Smooth muscle cell (in vitro differentiated cells): ENCODE measurements around the gene MAST4. TPM values are rescaled to one million over a fixed set of nuclear protein-coding genes. Genes with fewer than 3 reads are reported as not detected.

Experiments
- DNase-seq: peaks from one replicate; lab custom pipeline; 2025; ENCODE audit not compliant: unreplicated experiment; lab: John Stamatoyannopoulos, UW
- H2AFZ ChIP-seq: fragments of 200-600 bp; sonication (generic); 2 replicates; pipeline ENCODE4 v1.6.0; 2016; ENCODE audit warnings: antibody characterized with exemption, low read depth, mild to moderate bottlenecking
- H3F3A ChIP-seq: fragments of 200-600 bp; sonication (generic); 2 replicates; pipeline ENCODE4 v1.6.0; 2017; ENCODE audit warnings: antibody characterized with exemption, low read depth
- H3K27ac ChIP-seq: fragments of 200-600 bp; sonication (generic); 2 replicates; pipeline ENCODE4 v1.5.1; 2016; ENCODE audit warnings: low read depth, mild to moderate bottlenecking
- H3K27me3 ChIP-seq: fragments of 200-600 bp; sonication (generic); 2 replicates; pipeline ENCODE4 v1.6.1; 2016; ENCODE audit warnings: low read depth, mild to moderate bottlenecking
- H3K36me3 ChIP-seq: fragments of 200-600 bp; sonication (generic); 2 replicates; pipeline ENCODE4 v1.5.1; 2016; ENCODE audit warnings: low read depth
- H3K4me1 ChIP-seq: fragments of 200-600 bp; sonication (generic); 2 replicates; pipeline ENCODE4 v1.5.1; 2016; ENCODE audit warnings: low read depth
- H3K4me2 ChIP-seq: fragments of 200-600 bp; sonication (generic); 2 replicates; pipeline ENCODE4 v1.6.0; 2016; ENCODE audit warnings: mild to moderate bottlenecking
- H3K4me3 ChIP-seq: fragments of 200-600 bp; sonication (generic); 2 replicates; pipeline ENCODE4 v1.5.1; 2016; ENCODE audit warnings: mild to moderate bottlenecking
- H3K79me2 ChIP-seq: fragments of 200-600 bp; sonication (generic); 2 replicates; pipeline ENCODE4 v1.6.0; 2016; ENCODE audit warnings: low read depth, mild to moderate bottlenecking
- H3K9ac ChIP-seq: fragments of 200-600 bp; sonication (generic); 2 replicates; pipeline ENCODE4 v1.6.0; 2016; ENCODE audit warnings: low read depth
- H3K9me3 ChIP-seq: fragments of 200-600 bp; sonication (generic); replicated peaks from 2 replicates; pipeline ENCODE4 v1.5.1; 2016; ENCODE audit warnings: low read depth
- H4K20me1 ChIP-seq: fragments of 200-600 bp; sonication (generic); 2 replicates; pipeline ENCODE4 v1.6.0; 2016; ENCODE audit warnings: low read depth
- WGBS: methylation state at CpG from one replicate; pipeline ENCODE4 v1.1.7; 2016; ENCODE audit warnings: low lambda C conversion rate; 5-methylcytosine and 5-hydroxymethylcytosine counted together
- polyA plus RNA-seq: library from polyadenylated mRNA; unstranded; fragments of >200 nt; fragmentation: Nextera tagmentation; extraction: Ambion mirVana; gene quantifications from 2 replicates; pipeline ENCODE4 v1.2.1, GENCODE V29; 2016
- total RNA-seq: library from RNA; depleted of rRNA; stranded (reverse); fragments of >200 nt; gene quantifications from 2 replicates; pipeline ENCODE4 v1.2.3, GENCODE V29; 2014
- TF ChIP-seq, protein P1 (sequence below): fragments of 200-600 bp; sonication (generic); IDR thresholded peaks from 2 replicates; pipeline ENCODE4 v1.5.1; 2017; ENCODE audit warnings: borderline replicate concordance, mild to moderate bottlenecking, antibody characterized with exemption; ENCODE audit not compliant: insufficient read depth, poor library complexity, severe bottlenecking

MAST4 gene
- total and polyA plus RNA-seq, 2 experiments from 2014 or later: 6.3 to 24.0 TPM

DNA sequence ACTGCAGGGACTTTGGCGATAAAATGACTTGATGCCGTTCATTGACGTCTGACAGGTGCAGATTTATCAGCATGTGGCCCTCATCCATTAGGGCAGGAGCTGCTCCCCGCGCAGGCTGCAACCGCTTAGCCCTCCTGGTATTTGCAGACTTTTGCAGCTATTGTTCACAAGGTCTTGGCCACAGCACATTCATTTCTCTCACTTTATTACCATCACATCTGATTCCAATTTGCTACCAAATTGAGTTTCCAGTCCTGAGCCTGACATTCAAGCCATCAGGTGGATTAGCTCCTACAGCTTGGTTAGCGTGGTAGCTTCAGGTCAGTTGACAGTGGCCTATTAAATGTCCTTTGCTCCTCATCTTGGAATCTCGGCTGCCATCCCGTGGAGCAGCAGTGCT lies 301.2 kb downstream of the MAST4 start:
- H3K4me3 ChIP-seq: no peak overlapping the region
- no peak overlapping the region for H3K27ac ChIP-seq
- DNase-seq: no peak
- no peak overlapping the region for H3K9ac ChIP-seq
- no peak overlapping the region for H2AFZ ChIP-seq
- H4K20me1 ChIP-seq: no peaks in the 10 kb centered on the region
- H3K4me2 ChIP-seq: no peak overlapping the region
- WGBS: 87% methylated on average over 9 of the region's 9 CpGs
- TF ChIP-seq, protein P1, sequence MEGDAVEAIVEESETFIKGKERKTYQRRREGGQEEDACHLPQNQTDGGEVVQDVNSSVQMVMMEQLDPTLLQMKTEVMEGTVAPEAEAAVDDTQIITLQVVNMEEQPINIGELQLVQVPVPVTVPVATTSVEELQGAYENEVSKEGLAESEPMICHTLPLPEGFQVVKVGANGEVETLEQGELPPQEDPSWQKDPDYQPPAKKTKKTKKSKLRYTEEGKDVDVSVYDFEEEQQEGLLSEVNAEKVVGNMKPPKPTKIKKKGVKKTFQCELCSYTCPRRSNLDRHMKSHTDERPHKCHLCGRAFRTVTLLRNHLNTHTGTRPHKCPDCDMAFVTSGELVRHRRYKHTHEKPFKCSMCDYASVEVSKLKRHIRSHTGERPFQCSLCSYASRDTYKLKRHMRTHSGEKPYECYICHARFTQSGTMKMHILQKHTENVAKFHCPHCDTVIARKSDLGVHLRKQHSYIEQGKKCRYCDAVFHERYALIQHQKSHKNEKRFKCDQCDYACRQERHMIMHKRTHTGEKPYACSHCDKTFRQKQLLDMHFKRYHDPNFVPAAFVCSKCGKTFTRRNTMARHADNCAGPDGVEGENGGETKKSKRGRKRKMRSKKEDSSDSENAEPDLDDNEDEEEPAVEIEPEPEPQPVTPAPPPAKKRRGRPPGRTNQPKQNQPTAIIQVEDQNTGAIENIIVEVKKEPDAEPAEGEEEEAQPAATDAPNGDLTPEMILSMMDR: no peak
- H3K36me3 ChIP-seq: no peaks in the 10 kb centered on the region
- no peaks in the 10 kb centered on the region for H3K4me1 ChIP-seq
- H3F3A ChIP-seq: no peaks in the 10 kb centered on the region
- H3K9me3 ChIP-seq: no peaks in the 10 kb centered on the region
- H3K27me3 ChIP-seq: no peaks in the 10 kb centered on the region
- H3K79me2 ChIP-seq: no peaks in the 10 kb centered on the region

DNA sequence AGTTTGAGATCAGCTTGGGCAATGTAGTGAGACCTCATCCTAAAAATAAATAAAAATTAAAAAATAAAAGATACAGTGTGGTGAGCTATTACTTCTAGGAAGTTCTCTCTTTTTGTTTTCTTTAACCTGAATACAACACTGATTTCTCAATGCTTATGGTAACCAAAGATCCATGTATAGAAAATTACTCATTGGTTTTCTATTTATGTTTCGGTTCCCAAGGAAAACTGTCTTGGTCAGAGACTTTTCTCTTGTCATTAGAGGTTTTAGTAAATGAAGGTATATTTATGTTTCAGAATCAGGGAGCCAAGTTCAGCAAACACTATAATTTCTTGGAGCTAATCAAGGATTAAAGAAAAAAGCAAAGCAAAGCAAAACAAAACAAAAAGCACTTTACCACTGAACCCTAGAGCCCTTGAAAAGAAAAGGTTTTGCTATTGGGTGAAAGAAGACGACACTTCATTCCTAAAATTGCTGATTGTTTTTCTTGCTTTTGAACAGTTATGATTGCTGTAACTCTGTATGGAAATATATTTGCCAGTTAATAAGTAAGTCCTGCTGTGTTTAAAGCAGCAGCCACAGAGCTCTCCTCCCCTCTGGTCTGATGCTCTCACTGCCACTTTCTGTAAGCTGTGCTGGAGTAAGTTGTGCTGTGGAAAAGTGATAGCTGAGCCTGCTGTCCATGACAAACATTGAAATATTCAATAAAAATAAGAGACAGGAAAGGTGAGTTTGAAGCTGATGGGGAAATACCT lies 302.2 kb downstream of the MAST4 start:
- H3K27ac ChIP-seq: no peak overlapping the region
- H3K4me3 ChIP-seq: no peak overlapping the region
- H3K9me3 ChIP-seq: no peaks in the 10 kb centered on the region
- H3K4me1 ChIP-seq: no peaks in the 10 kb centered on the region
- no peaks in the 10 kb centered on the region for H3K36me3 ChIP-seq
- no peak overlapping the region for H2AFZ ChIP-seq
- no peaks in the 10 kb centered on the region for H3K27me3 ChIP-seq
- no peaks in the 10 kb centered on the region for H3F3A ChIP-seq
- H3K79me2 ChIP-seq: no peaks in the 10 kb centered on the region
- no peak for DNase-seq
- H3K4me2 ChIP-seq: no peak overlapping the region
- H4K20me1 ChIP-seq: no peaks in the 10 kb centered on the region
- TF ChIP-seq, protein P1: no peak
- WGBS: 81% methylated on average over 2 of the region's 2 CpGs
- H3K9ac ChIP-seq: no peak overlapping the region

DNA sequence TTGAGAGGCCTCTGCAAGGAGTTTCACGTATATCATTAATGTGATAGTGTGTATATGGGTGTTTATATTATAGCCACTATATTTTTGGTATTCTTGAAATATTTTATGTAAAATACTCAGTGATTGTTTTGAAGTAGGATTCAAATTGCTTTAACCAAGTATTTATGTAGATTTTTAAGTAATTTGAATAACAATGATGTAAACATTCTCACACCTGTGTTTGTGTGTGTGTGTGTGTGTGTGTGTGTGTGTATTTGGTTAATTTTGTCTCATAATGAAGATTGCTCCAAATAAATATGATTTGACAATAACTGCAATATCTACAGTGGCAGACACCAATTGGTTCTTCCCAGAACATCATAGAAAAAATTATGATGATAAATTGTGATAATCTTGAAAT lies 307.0 kb downstream of the MAST4 start:
- H3K9ac ChIP-seq: no peak overlapping the region
- no peaks in the 10 kb centered on the region for H4K20me1 ChIP-seq
- DNase-seq: no peak
- H3K4me3 ChIP-seq: no peak overlapping the region
- H3K4me1 ChIP-seq: peaks cover 3% of the 10 kb centered on the region
- 88% methylated on average over 1 of the region's 1 CpG for WGBS
- no peaks in the 10 kb centered on the region for H3K36me3 ChIP-seq
- H3K79me2 ChIP-seq: no peaks in the 10 kb centered on the region
- H3K4me2 ChIP-seq: no peak overlapping the region
- TF ChIP-seq, protein P1: no peak
- H3K27ac ChIP-seq: no peak overlapping the region
- H3F3A ChIP-seq: no peaks in the 10 kb centered on the region
- H3K27me3 ChIP-seq: no peaks in the 10 kb centered on the region
- H2AFZ ChIP-seq: no peak overlapping the region
- H3K9me3 ChIP-seq: no peaks in the 10 kb centered on the region

DNA sequence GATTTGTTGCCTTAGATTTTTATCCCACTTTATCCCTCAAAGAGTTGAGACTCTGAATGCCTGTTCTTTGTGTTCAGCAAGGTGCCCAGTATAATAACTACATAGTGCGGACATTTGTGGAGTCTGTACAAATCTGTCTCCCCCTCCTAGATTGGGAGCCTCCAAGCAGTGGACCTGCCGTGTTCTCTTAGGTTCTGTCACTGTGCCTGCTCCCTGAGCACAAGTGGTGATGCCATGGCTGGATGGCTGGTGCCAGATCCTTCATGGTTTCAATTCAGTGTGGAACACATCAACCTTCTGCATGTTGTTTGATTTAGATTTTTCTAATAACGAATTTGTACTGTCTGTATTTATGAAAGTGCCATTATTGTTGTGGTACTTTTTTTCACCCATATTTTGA lies 307.5 kb downstream of the MAST4 start:
- H3K79me2 ChIP-seq: no peaks in the 10 kb centered on the region

More for the DNA sequence above, 307.5 kb downstream of the MAST4 start:
- Histone ChIP-seq H4K20me1 (no peaks in the 10 kb centered on the region), H3K27me3 (no peaks in the 10 kb centered on the region), H3K4me1 (peaks cover 3% of the 10 kb centered on the region), H3K4me2 (no peak overlapping the region), H3K9ac (no peak overlapping the region), H3K9me3 (no peaks in the 10 kb centered on the region), H3K27ac (no peak overlapping the region), H3F3A (no peaks in the 10 kb centered on the region), H2AFZ (no peak overlapping the region), H3K4me3 (no peak overlapping the region), H3K36me3 (no peaks in the 10 kb centered on the region)
- WGBS: 65% methylated on average over 3 of the region's 3 CpGs
- DNase-seq: no peak
- TF ChIP-seq, protein P1: no peak
